VCaP (cell line): ENCODE measurements around the gene CBLB.

ENCODE experiments used
- H3K27ac ChIP-seq: fragments of 450-650 bp; 2 replicates; pipeline ENCODE4 v1.5.1; 2017
- TF ChIP-seq, protein P1 (sequence below): fragments of 450-650 bp; conservative IDR thresholded peaks from 2 replicates; pipeline ENCODE4 v1.5.1; 2017; ENCODE audit warnings: mild to moderate bottlenecking, moderate library complexity

The CBLB gene

GRCh38 chr3:105774444-105775180 is 94.2 kb downstream of the CBLB start:
- TF ChIP-seq, protein P1, sequence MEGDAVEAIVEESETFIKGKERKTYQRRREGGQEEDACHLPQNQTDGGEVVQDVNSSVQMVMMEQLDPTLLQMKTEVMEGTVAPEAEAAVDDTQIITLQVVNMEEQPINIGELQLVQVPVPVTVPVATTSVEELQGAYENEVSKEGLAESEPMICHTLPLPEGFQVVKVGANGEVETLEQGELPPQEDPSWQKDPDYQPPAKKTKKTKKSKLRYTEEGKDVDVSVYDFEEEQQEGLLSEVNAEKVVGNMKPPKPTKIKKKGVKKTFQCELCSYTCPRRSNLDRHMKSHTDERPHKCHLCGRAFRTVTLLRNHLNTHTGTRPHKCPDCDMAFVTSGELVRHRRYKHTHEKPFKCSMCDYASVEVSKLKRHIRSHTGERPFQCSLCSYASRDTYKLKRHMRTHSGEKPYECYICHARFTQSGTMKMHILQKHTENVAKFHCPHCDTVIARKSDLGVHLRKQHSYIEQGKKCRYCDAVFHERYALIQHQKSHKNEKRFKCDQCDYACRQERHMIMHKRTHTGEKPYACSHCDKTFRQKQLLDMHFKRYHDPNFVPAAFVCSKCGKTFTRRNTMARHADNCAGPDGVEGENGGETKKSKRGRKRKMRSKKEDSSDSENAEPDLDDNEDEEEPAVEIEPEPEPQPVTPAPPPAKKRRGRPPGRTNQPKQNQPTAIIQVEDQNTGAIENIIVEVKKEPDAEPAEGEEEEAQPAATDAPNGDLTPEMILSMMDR, result no peak
- no peak overlapping the region for H3K27ac ChIP-seq

- TF ChIP-seq, protein P1, result no peak
- H3K27ac ChIP-seq, result no peak overlapping the region
These were observed 95.5 kb downstream of the CBLB start for GRCh38 chr3:105773291-105773690.

GRCh38 chr3:105772635-105773034 is 96.2 kb downstream of the CBLB start:
- TF ChIP-seq, protein P1, result no peak

DNA sequence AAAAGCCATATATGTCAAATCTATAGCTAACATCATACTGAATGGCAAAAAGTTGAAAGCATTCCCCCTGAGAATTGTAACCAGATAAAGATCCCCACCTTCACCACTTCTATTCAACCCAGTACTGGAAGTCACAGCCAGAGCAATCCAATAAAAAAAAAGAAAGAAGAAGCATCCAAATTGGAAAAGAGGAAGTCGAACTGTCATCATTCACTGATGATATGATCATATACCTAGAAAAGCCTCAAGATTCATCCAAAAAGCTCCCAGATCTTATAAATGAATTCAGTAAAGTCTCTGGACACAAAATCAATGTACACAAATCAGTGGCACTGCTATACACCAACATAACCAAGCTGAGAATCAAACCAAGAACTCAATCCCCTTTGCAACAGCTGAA is 97.4 kb downstream of the CBLB start:
- TF ChIP-seq, protein P1, result no peak
- H3K27ac ChIP-seq, result no peak overlapping the region

More at GRCh38 chr3:105772635-105773034, 96.2 kb downstream of the CBLB start:
- H3K27ac ChIP-seq, result no peak overlapping the region

DNA sequence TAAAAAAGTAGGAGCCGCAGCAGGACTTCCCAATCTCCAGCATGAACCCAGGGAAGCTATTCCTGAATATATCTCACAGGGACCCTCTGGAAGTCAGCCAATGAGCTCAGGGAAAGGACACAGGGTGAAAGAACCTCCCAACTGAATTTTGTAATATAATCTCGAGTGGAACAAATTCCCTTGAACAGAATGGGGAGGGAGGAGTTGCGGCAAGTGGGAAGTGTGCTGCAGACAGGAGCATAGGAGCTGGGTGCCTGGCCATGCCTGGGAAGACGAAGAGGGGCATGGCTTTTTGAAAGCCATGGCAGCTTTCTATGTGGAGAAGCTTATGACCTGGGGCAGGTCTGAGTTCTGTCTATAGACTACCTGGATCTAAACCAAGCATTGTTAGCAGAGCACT is 98.4 kb downstream of the CBLB start:
- TF ChIP-seq, protein P1, result no peak
- no peak overlapping the region for H3K27ac ChIP-seq

GRCh38 chr3:105767776-105768175 is 101.0 kb downstream of the CBLB start:
- no peak overlapping the region for H3K27ac ChIP-seq
- TF ChIP-seq, protein P1, result no peak

- TF ChIP-seq, protein P1, result no peak
- no peak overlapping the region for H3K27ac ChIP-seq
These were observed 101.6 kb downstream of the CBLB start for GRCh38 chr3:105767216-105767615.
